GM23248 (cell line): ENCODE results near the gene TEX261. TPM values are rescaled to one million over a fixed set of nuclear protein-coding genes. Genes with fewer than 3 reads are reported as not detected.

Source experiments
- DNase-seq: peaks from one replicate; pipeline ENCODE4 v3.0.0-alpha.2; 2015
- H2AFZ ChIP-seq: fragments of 200-600 bp; sonication (generic); 2 replicates; pipeline ENCODE4 v1.6.1; 2016; ENCODE audit warnings: antibody characterized with exemption
- H3F3A ChIP-seq: fragments of 200-600 bp; sonication (generic); 2 replicates; pipeline ENCODE4 v1.6.1; 2016; ENCODE audit warnings: mild to moderate bottlenecking, antibody characterized with exemption, mixed run types; ENCODE audit not compliant: insufficient read depth
- H3K27ac ChIP-seq: fragments of 200-600 bp; sonication (generic); 2 replicates; pipeline ENCODE4 v1.5.1; 2016; ENCODE audit warnings: mild to moderate bottlenecking
- H3K27me3 ChIP-seq: fragments of 200-600 bp; sonication (generic); replicated peaks from 2 replicates; pipeline ENCODE4 v1.6.1; 2016; ENCODE audit warnings: mild to moderate bottlenecking; ENCODE audit not compliant: insufficient read depth
- H3K36me3 ChIP-seq: fragments of 200-600 bp; sonication (generic); 2 replicates; pipeline ENCODE4 v1.6.1; 2016; ENCODE audit warnings: low read depth, mild to moderate bottlenecking
- H3K4me1 ChIP-seq: fragments of 200-600 bp; sonication (generic); 2 replicates; pipeline ENCODE4 v1.6.1; 2016; ENCODE audit warnings: mild to moderate bottlenecking; ENCODE audit not compliant: insufficient read depth
- H3K4me2 ChIP-seq: fragments of 200-600 bp; sonication (generic); one replicate; pipeline ENCODE4 v1.6.1; 2016; ENCODE audit warnings: mild to moderate bottlenecking; ENCODE audit not compliant: unreplicated experiment
- H3K4me3 ChIP-seq: fragments of 200-600 bp; sonication (generic); 2 replicates; pipeline ENCODE4 v1.5.1; 2016; ENCODE audit warnings: mild to moderate bottlenecking
- H3K79me2 ChIP-seq: fragments of 200-600 bp; sonication (generic); 2 replicates; pipeline ENCODE4 v1.6.1; 2016; ENCODE audit warnings: mild to moderate bottlenecking; ENCODE audit not compliant: insufficient read depth
- H3K9ac ChIP-seq: fragments of 200-600 bp; sonication (generic); 2 replicates; pipeline ENCODE4 v1.6.1; 2016; ENCODE audit warnings: mild to moderate bottlenecking
- H3K9me2 ChIP-seq: fragments of 200-600 bp; sonication (generic); 2 replicates; pipeline ENCODE4 v1.6.1; 2016; ENCODE audit warnings: mixed run types, mild to moderate bottlenecking, moderate library complexity; ENCODE audit not compliant: insufficient read depth
- H3K9me3 ChIP-seq: fragments of 200-600 bp; sonication (generic); one replicate; pipeline ENCODE4 v1.6.1; 2017; ENCODE audit warnings: low read depth
- H4K20me1 ChIP-seq: fragments of 200-600 bp; sonication (generic); 2 replicates; pipeline ENCODE4 v1.6.0; 2016; ENCODE audit not compliant: insufficient read depth
- EZH2 ChIP-seq: fragments of 200-600 bp; sonication (generic); IDR thresholded peaks from 2 replicates; pipeline ENCODE4 v1.6.1; 2018; ENCODE audit warnings: antibody characterized with exemption, mild to moderate bottlenecking; ENCODE audit not compliant: insufficient read depth, poor library complexity, severe bottlenecking
- EZH2phosphoT487 ChIP-seq: fragments of 200-600 bp; sonication (generic); IDR thresholded peaks from 2 replicates; pipeline ENCODE4 v1.6.1; 2018; ENCODE audit warnings: antibody characterized with exemption, moderate library complexity, mild to moderate bottlenecking, low read depth; ENCODE audit not compliant: insufficient read depth
- WGBS, 2 experiments: methylation state at CpG; one replicate each; pipeline ENCODE4 v1.1.6; 2015 to 2017; ENCODE audit warnings: low lambda C conversion rate in 2 of 2, low coverage in 1 of 2; ENCODE audit errors: missing lambda C conversion rate in 2 of 2; 5-methylcytosine and 5-hydroxymethylcytosine counted together
- in situ Hi-C: fragments of 300-500 bp; cut with MboI; formaldehyde crosslinking; loops from 2 replicates; pipeline ENCODE4 v1.15.0; 2020
- polyA plus RNA-seq: library from polyadenylated mRNA; unstranded; fragments of >200 nt; fragmentation: Nextera tagmentation; extraction: Ambion mirVana; gene quantifications from 2 replicates; pipeline ENCODE4 v1.2.1, GENCODE V29; 2016
- total RNA-seq: library from RNA; depleted of rRNA; stranded (reverse); fragments of >200 nt; shearing (Covaris generic); gene quantifications from 2 replicates; pipeline ENCODE4 v1.2.3, GENCODE V29; 2014

Gene TEX261
- total and polyA plus RNA-seq, 2 experiments from 2014 or later: 54.1 to 64.1 TPM

DNA sequence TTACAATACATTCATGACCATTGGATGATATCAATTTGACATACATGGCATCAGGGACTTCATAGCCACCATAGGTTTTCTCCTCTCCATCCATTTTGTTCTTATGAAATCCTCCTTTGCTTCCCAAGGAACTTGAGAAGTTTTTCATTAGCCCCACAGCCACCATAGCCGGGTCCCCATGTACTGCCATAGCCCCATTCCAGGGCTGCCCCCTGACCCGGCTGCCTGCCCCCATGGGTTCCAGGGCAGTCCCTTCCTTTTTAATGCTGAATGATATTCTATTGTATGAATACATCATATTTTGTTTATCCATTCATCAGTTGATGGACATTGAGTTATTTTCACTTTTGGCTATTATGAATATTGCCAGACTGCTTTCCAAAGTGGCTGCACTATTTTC is 38.5 kb downstream of the TEX261 start:
- 60 to 73% methylated on average over 2 of the region's 2 CpGs for WGBS, 2 experiments
- TF ChIP-seq EZH2 (no peak), EZH2phosphoT487 (no peak)
- Histone ChIP-seq H3K4me2 (no peak overlapping the region), H3K9me2 (no peaks in the 10 kb centered on the region), H3K79me2 (no peaks in the 10 kb centered on the region), H3K27me3 (peaks cover 34% of the 10 kb centered on the region; the same call in 1 of the 2 replicates), H3K4me1 (no peaks in the 10 kb centered on the region), H2AFZ (no peak overlapping the region), H3K36me3 (no peaks in the 10 kb centered on the region), H4K20me1 (no peaks in the 10 kb centered on the region), H3K9me3 (no peaks in the 10 kb centered on the region), H3K4me3 (no peak overlapping the region), H3K9ac (no peak overlapping the region), H3F3A (no peaks in the 10 kb centered on the region), H3K27ac (no peak overlapping the region)
- no peak for DNase-seq
- in situ Hi-C loops: loop anchor here (25.0 kb wide), 1 partner anchor 644 kb away; the partner anchor contains the start of gene FAM136A

DNA sequence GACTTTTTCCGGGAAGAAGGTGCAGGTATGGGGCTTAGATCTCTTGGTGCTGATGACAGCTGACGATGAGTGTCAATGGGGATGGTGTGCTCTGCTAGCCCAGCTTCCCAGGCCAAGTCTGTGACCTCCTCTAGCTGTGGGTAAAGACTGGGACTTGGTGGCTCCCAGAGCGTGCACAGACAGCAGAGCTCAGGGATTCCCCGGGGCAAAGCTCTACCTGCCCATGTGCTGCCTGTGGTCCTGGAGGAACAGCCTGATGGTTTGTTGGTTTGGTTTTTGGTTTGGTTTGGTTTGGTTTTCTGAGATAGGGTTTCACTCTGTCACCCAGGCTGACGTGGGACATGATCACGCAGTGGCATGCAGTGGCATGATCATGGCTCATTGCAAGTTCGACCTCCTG is 39.8 kb downstream of the TEX261 start:
- 82 to 91% methylated on average over 7 of the region's 7 CpGs for WGBS, 2 experiments
- H3K79me2 ChIP-seq: no peaks in the 10 kb centered on the region
- TF ChIP-seq EZH2 (no peak), EZH2phosphoT487 (no peak)

DNA sequence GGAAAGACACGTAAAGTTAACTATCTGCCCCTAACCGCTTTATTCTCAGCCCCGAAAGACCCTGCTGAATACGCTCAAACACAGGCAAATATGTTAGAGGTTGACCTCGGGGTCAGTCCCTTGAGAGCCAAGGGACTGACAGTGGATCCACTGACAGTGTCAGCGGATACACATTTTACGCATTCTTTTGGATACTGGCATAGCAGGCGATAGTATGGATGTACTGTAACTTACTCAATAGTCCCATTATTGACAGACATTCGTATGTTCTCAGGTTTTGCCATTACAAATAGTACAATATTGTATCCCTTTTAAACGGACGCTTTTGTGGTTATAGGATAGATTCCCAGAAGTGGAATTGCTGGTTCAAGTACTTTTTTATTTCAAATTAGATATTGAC is 45.6 kb downstream of the TEX261 start:
- Histone ChIP-seq H3K4me1 (peaks cover 4% of the 10 kb centered on the region; the same call in 1 of the 2 replicates), H3K79me2 (no peaks in the 10 kb centered on the region), H4K20me1 (no peaks in the 10 kb centered on the region), H3K4me3 (no peak overlapping the region), H3K4me2 (no peak overlapping the region), H2AFZ (peak overlapping the region; percentile 93), H3K9me2 (no peaks in the 10 kb centered on the region), H3K9ac (no peak overlapping the region), H3K36me3 (no peaks in the 10 kb centered on the region), H3K27ac (no peak overlapping the region), H3K27me3 (peaks cover 15% of the 10 kb centered on the region; the same call in 1 of the 2 replicates), H3K9me3 (no peaks in the 10 kb centered on the region), H3F3A (0 out of 2 replicates have a peak, but pooled peaks cover 5% of the 10 kb centered on the region)
- in situ Hi-C loops: loop anchor here (10.0 kb wide), 1 partner anchor 74 kb away; no protein-coding TSS in a partner anchor
- no peak for DNase-seq
- TF ChIP-seq EZH2 (no peak), EZH2phosphoT487 (no peak)
- 62 to 65% methylated on average over 11 of the region's 11 CpGs for WGBS, 2 experiments

More for the DNA sequence above, 39.8 kb downstream of the TEX261 start:
- H3K9me2 ChIP-seq: no peaks in the 10 kb centered on the region
- no peaks in the 10 kb centered on the region for H3K4me1 ChIP-seq
- H3K9me3 ChIP-seq: no peaks in the 10 kb centered on the region
- in situ Hi-C loops: loop anchor here (25.0 kb wide), 1 partner anchor 643 kb away; the partner anchor contains the start of gene FAM136A
- no peak overlapping the region for H3K4me3 ChIP-seq
- DNase-seq: no peak
- no peaks in the 10 kb centered on the region for H3K36me3 ChIP-seq
- no peak overlapping the region for H3K4me2 ChIP-seq
- no peaks in the 10 kb centered on the region for H3F3A ChIP-seq
- no peak overlapping the region for H2AFZ ChIP-seq
- H3K27ac ChIP-seq: no peak overlapping the region
- no peaks in the 10 kb centered on the region for H4K20me1 ChIP-seq
- H3K27me3 ChIP-seq: peaks cover 34% of the 10 kb centered on the region; the same call in 1 of the 2 replicates
- H3K9ac ChIP-seq: no peak overlapping the region

DNA sequence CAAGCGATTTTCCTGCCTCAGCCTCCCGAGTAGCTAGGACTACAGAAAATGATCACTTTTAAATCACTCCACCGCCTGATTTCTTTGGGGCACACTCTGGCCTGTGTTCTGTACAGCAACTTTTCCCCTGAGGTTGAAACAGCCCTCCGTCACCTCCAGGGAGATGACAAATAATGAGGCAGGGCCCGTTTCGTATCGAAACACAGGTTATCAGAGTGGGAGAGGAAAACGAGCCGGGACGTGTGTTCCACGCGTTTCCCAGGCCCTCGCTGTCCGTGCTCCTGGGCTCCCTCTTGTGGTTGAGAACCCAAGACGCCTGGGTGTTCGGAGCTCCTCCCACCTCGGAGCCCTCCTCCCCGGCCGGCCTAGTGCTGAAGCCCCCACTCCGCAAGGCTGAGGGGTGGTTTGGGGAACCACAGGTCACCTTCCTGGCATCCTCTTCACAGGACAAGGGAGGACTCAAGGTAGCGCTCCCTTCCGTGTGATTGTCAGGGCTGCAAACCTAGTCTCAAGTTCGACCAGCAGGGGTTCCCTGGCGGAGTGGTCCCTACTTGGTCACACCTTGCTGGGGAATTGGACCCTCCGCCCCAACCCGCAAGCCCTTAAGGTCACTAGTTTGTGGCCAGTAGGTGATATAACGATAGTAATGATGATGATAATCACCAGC is 46.2 kb downstream of the TEX261 start:
- Histone ChIP-seq H3K27me3 (0 out of 2 replicates have a peak, but pooled peaks cover 10% of the 10 kb centered on the region), H3K9me2 (no peaks in the 10 kb centered on the region), H3K9ac (peak overlapping the region; percentile 41), H3K4me1 (peaks cover 4% of the 10 kb centered on the region; the same call in 1 of the 2 replicates), H3K79me2 (no peaks in the 10 kb centered on the region), H3K27ac (no peak overlapping the region), H4K20me1 (no peaks in the 10 kb centered on the region), H3K9me3 (no peaks in the 10 kb centered on the region), H3F3A (0 out of 2 replicates have a peak, but pooled peaks cover 5% of the 10 kb centered on the region), H3K4me2 (peak overlapping the region; percentile 89), H3K36me3 (no peaks in the 10 kb centered on the region), H2AFZ (peak overlapping the region; percentile 93), H3K4me3 (peak overlapping the region; percentile 64)
- 7% methylated on average over 27 of the region's 27 CpGs for WGBS, 2 experiments
- peak; percentile 86 for DNase-seq
- TF ChIP-seq EZH2phosphoT487 (no peak), EZH2 (no peak)
- in situ Hi-C loops: loop anchor here (10.0 kb wide), 1 partner anchor 74 kb away; no protein-coding TSS in a partner anchor
